Measurements from ENCODE around the gene WASHC4.

DNA sequence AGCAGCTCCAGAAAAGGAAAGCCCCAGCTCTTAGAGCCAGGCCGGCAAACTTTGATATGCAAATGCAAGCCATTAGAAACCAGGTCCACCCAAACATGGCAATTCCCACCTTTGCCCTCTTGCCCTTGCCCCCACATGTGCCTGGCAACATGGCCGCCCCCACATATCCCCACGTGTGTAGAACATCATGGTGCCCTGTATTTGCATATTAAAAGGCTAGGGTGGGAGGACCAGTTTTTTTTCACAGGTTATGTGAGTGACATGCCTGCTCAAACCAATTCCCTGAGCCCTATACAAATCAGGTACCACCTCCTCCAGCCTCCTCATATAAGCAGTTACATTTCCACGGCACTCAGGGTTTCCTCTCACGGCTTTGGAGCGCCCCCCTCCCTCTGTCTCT, 17.2 kb upstream of the WASHC4 start:
- TF ChIP-seq POLR2A (IDR thresholded peaks at IDR 0.05; ENCODE audit: low read depth, low read length) (no peak), POLR2AphosphoS5 (IDR thresholded peaks at IDR 0.05; ENCODE audit: low read depth, low read length) (no peak)
